Ovary (tissue), 9 donors: Measurements from ENCODE around the gene FBXW8. TPM values are rescaled to one million over a fixed set of nuclear protein-coding genes. Genes with fewer than 3 reads are reported as not detected.

Experiments used
- DNase-seq, 5 donors: peaks; one replicate each; pipeline ENCODE4 v3.0.0-alpha.2; 2019 to 2020
- H3K27ac ChIP-seq, 2 donors: fragments of 200-600 bp; one replicate each; pipeline versions ENCODE4 v1.5.1 to v1.8.0; 2019 to 2022
- H3K27me3 ChIP-seq: fragments of 200-600 bp; one replicate; pipeline ENCODE4 v1.8.0; 2022
- H3K36me3 ChIP-seq: fragments of 200-600 bp; sonication (generic); one replicate; pipeline ENCODE4 v1.5.1; 2019
- H3K4me1 ChIP-seq: one replicate; pipeline ENCODE4 v1.8.1; 2013; ENCODE audit warnings: mild to moderate bottlenecking, moderate library complexity; ENCODE audit not compliant: insufficient read depth
- H3K4me3 ChIP-seq: fragments of 200-600 bp; sonication (generic); one replicate; pipeline ENCODE4 v1.5.1; 2017
- H3K9me3 ChIP-seq, 2 donors: fragments of 200-600 bp in 1 of 2; sonication (generic) in 1 of 2; one replicate each; pipeline versions ENCODE4 v1.5.1 to v1.8.1; 2013 to 2019; ENCODE audit warnings: mild to moderate bottlenecking in 1 of 2, moderate library complexity in 1 of 2
- CTCF ChIP-seq, 3 donors: fragments of 450-650 bp in 2 of 3; fragments of 200-600 bp in 1 of 3; IDR thresholded peaks; one replicate each; pipeline versions ENCODE4 v1.5.1 to v1.8.0; 2016 to 2022; ENCODE audit warnings: antibody characterized with exemption in 3 of 3, mild to moderate bottlenecking in 1 of 3
- EP300 ChIP-seq: sonication (generic); formaldehyde crosslinking; IDR thresholded peaks from one replicate; pipeline ENCODE4 v1.6.1; 2017; ENCODE audit warnings: antibody characterized with exemption
- POLR2A ChIP-seq: fragments of 450-650 bp; IDR thresholded peaks from one replicate; pipeline ENCODE4 v1.6.1; 2017; ENCODE audit warnings: antibody characterized with exemption, mild to moderate bottlenecking, moderate library complexity
- WGBS, 3 donors: extraction: QIAGEN DNeasy Blood & Tissue Kit in 1 of 3; methylation state at CpG; one replicate each; pipeline versions ENCODE4 v1.1.5 to v1.1.7; 2013 to 2017; 5-methylcytosine and 5-hydroxymethylcytosine counted together
- intact Hi-C, 4 donors: fragments of 100-400 bp; cut with DNase I; formaldehyde crosslinking; loops; one replicate each; pipeline versions ENCODE4 v1.11.0 to v1.15.1; 2022 to 2023
- polyA plus RNA-seq, 2 donors: library from polyadenylated mRNA; stranded (reverse); fragments of 200-250 nt in 1 of 2; fragments of 350-450 nt in 1 of 2; fragmentation: Illumina TruSeq in 1 of 2; extraction: RNeasy Lipid Tissue Mini Kit (QIAGEN cat#74804) in 1 of 2; gene quantifications; one replicate each; pipeline ENCODE4 v1.2.3, GENCODE V29; 2013 to 2014
- total RNA-seq, 7 donors: library from RNA; depleted of rRNA in 2 of 7; stranded (reverse); fragments of >200 nt in 2 of 7; fragmentation: NEBNext Ultra II Directional in 3 of 7; extraction: Animal tissue kit (Norgen Biotek cat#: 25700) in 3 of 7; gene quantifications; one replicate each; pipeline versions ENCODE4 v1.1.0 to v1.2.4, GENCODE V29; 2016 to 2023
- donor health status: DM: no; HTN: no; CAD: no; lungs with moderate emphysema.
- donor health status: DM: no; HTN: no; CAD: no.
- donor health status: Bipolar disorder and iron deficiency.
- donor health status: DM: yes; HTN: yes; CAD: no.
- donor health status: DM: no; HTN: no; CAD: no.
- donor health status: DM: yes; HTN: yes; CAD: no.

The FBXW8 gene
- total and polyA plus RNA-seq, 9 donors = 7.4 to 23.1 (median 16.6) TPM

- no peak overlapping the region for H3K27ac ChIP-seq
- H3K27me3 ChIP-seq = no peaks in the 10 kb centered on the region
- H3K4me1 ChIP-seq = peaks cover 4% of the 10 kb centered on the region
- intact Hi-C loops = no loop called here
- no peak overlapping the region for H3K4me3 ChIP-seq
- TF ChIP-seq EP300 (no peak), CTCF (IDR thresholded peaks at IDR 0.05) (no peak), POLR2A (no peak)
- no peaks in the 10 kb centered on the region for H3K9me3 ChIP-seq
- no peak for DNase-seq
- H3K36me3 ChIP-seq = no peaks in the 10 kb centered on the region
- 57 to 78% (median 70%) methylated on average over 4 of the region's 4 CpGs for WGBS, 3 donors
Observed at GRCh38 chr12:116919247-116919661, 8.5 kb downstream of the FBXW8 start.

- Histone ChIP-seq H3K9me3 (no peaks in the 10 kb centered on the region), H3K36me3 (no peaks in the 10 kb centered on the region), H3K27me3 (no peaks in the 10 kb centered on the region), H3K4me3 (no peak overlapping the region), H3K27ac (no peak overlapping the region), H3K4me1 (peaks cover 4% of the 10 kb centered on the region)
- no peak for DNase-seq
- intact Hi-C loops = no loop called here
- TF ChIP-seq EP300 (no peak), CTCF (IDR thresholded peaks at IDR 0.05) (no peak), POLR2A (no peak)
- WGBS, 3 donors = 79 to 86% (median 80%) methylated on average over 6 of the region's 6 CpGs
Observed at GRCh38 chr12:116919706-116920485, 9.1 kb downstream of the FBXW8 start.

GRCh38 chr12:116920939-116921338 is 10.2 kb downstream of the FBXW8 start:
- Histone ChIP-seq H3K4me1 (peaks cover 4% of the 10 kb centered on the region), H3K4me3 (no peak overlapping the region), H3K27me3 (no peaks in the 10 kb centered on the region), H3K36me3 (no peaks in the 10 kb centered on the region), H3K9me3 (no peaks in the 10 kb centered on the region), H3K27ac (no peak overlapping the region)
- WGBS, 3 donors = 88 to 93% (median 92%) methylated on average over 3 of the region's 3 CpGs
- no peak for TF ChIP-seq EP300
- no peak for DNase-seq
- intact Hi-C loops = no loop called here

- TF ChIP-seq POLR2A (no peak), EP300 (no peak), CTCF (IDR thresholded peaks at IDR 0.05) (no peak)
- peaks cover 5% of the 10 kb centered on the region for H3K4me1 ChIP-seq
- no peak for DNase-seq
- 84 to 86% (median 85%) methylated on average over 2 of the region's 2 CpGs for WGBS, 3 donors
- intact Hi-C loops = no loop called here
- H3K9me3 ChIP-seq = no peaks in the 10 kb centered on the region
- no peak overlapping the region for H3K4me3 ChIP-seq
- no peak overlapping the region for H3K27ac ChIP-seq
- no peaks in the 10 kb centered on the region for H3K36me3 ChIP-seq
- H3K27me3 ChIP-seq = no peaks in the 10 kb centered on the region
Observed at GRCh38 chr12:116922194-116922897, 11.6 kb downstream of the FBXW8 start.
